Progenitor cell of endocrine pancreas (in vitro differentiated cells): Measurements from ENCODE around the gene NBAS. TPM values are rescaled to one million over a fixed set of nuclear protein-coding genes. Genes with fewer than 3 reads are reported as not detected.

Source experiments
- DNase-seq: peaks from one replicate; pipeline ENCODE4 v3.0.0; 2021; ENCODE audit warnings: low spot score; ENCODE audit not compliant: unreplicated experiment
- H3K27ac Mint-ChIP-seq: 2 replicates; pipeline ENCODE4 v1.8.0; 2021; ENCODE audit warnings: mild to moderate bottlenecking, moderate library complexity, mixed read lengths
- H3K27me3 Mint-ChIP-seq: 2 replicates; pipeline ENCODE4 v1.8.0; 2021; ENCODE audit warnings: mixed read lengths
- H3K36me3 Mint-ChIP-seq: 2 replicates; pipeline ENCODE4 v1.8.0; 2022; ENCODE audit warnings: mixed read lengths; ENCODE audit not compliant: insufficient read depth
- H3K4me1 Mint-ChIP-seq: 2 replicates; pipeline ENCODE4 v1.8.0; 2021; ENCODE audit warnings: low read depth, mixed read lengths
- H3K4me3 Mint-ChIP-seq: 2 replicates; pipeline ENCODE4 v1.8.0; 2021; ENCODE audit warnings: low read depth, mild to moderate bottlenecking, moderate library complexity, mixed read lengths
- H3K9me3 Mint-ChIP-seq: 2 replicates; pipeline ENCODE4 v1.8.0; 2021; ENCODE audit warnings: low read depth, mixed read lengths
- total RNA-seq: library from RNA; stranded (reverse); gene quantifications from 2 replicates; pipeline ENCODE4 v1.2.1, GENCODE V29; 2021
- TF ChIP-seq, protein P1 (sequence below): fragments of 200-600 bp; sonication (generic); IDR thresholded peaks from one replicate; pipeline ENCODE4 v1.5.0; 2021; ENCODE audit warnings: antibody characterized with exemption, mild to moderate bottlenecking; ENCODE audit not compliant: unreplicated experiment

NBAS gene
- total RNA-seq, 1 donor from 2014 or later: 63.0 TPM

DNA sequence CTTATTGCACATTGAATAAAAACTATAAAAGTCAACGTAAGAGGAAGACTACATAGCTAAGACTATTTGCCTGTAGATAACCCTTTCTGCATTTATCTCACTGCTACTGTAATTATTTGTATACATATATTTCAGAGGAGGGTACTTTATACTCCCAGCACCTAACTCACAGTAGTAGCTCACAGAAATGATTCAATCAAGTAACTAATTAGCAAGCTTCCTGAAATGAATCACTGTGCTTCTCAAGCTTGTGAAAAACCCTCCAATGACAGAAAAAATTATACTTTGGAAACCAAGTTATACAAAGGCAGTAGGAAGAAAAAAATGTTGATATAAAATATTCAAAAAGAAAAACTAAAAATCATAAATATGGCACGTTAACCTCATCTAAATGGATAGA, 124.9 kb downstream of the NBAS start:
- Mint-ChIP-seq H3K36me3 (peaks cover 11% of the 10 kb centered on the region), H3K27me3 (no peaks in the 10 kb centered on the region), H3K9me3 (no peaks in the 10 kb centered on the region), H3K27ac (no peak overlapping the region), H3K4me3 (no peak overlapping the region), H3K4me1 (peaks cover 11% of the 10 kb centered on the region)
- TF ChIP-seq, protein P1, sequence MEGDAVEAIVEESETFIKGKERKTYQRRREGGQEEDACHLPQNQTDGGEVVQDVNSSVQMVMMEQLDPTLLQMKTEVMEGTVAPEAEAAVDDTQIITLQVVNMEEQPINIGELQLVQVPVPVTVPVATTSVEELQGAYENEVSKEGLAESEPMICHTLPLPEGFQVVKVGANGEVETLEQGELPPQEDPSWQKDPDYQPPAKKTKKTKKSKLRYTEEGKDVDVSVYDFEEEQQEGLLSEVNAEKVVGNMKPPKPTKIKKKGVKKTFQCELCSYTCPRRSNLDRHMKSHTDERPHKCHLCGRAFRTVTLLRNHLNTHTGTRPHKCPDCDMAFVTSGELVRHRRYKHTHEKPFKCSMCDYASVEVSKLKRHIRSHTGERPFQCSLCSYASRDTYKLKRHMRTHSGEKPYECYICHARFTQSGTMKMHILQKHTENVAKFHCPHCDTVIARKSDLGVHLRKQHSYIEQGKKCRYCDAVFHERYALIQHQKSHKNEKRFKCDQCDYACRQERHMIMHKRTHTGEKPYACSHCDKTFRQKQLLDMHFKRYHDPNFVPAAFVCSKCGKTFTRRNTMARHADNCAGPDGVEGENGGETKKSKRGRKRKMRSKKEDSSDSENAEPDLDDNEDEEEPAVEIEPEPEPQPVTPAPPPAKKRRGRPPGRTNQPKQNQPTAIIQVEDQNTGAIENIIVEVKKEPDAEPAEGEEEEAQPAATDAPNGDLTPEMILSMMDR: no peak
- no peak for DNase-seq

DNA sequence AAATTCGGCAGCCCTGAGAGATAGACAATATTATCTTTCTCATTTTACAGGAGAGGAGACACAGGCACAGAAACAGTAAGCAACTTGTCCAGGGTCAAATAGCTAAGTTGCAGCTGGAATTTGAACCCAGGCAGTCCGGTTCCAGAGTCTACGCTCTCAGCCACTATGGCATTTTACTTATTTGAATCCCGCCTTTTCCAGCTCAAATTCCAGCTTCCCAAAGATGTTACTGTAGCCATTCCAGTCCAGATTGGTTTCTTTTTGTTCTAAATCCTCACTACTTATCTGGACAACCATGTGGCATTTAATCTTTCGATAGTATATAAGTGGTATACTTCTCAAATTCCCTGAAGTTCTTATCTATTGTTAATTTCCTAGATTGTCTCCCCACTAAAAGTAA, 125.7 kb downstream of the NBAS start:
- H3K27ac Mint-ChIP-seq: no peak overlapping the region
- no peaks in the 10 kb centered on the region for H3K9me3 Mint-ChIP-seq
- peaks cover 11% of the 10 kb centered on the region for H3K4me1 Mint-ChIP-seq
- H3K4me3 Mint-ChIP-seq: no peak overlapping the region
- no peaks in the 10 kb centered on the region for H3K27me3 Mint-ChIP-seq
- H3K36me3 Mint-ChIP-seq: peaks cover 9% of the 10 kb centered on the region
- TF ChIP-seq, protein P1: no peak
- no peak for DNase-seq

DNA sequence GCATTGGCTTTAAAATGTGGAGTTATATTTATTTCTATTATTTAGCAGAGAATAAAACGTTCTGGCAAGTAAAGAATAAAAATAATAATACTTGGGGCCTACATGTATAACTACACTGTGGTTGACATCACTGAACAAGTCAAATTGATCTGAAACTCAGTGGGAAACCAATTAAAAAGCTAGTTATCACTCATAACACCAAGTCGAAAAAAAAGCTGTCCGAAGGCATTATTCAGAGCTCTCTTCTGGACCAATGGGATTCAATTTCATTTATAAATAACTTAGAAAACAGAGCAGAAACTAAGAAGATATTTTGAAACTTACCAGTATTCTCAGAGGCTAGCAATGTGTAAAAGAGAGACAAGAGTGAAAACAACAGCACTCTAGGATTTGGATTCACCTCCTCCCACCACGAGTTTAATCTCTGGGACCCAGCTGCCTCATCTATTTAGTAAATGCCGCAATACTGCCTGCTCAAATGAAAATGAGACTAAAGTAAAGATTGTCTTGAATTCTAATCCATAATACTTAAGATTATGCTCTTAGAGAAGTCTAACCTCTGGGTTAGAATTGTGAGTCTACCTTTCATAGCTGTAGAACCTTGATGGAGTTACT, 128.4 kb downstream of the NBAS start:
- no peaks in the 10 kb centered on the region for H3K9me3 Mint-ChIP-seq
- no peaks in the 10 kb centered on the region for H3K36me3 Mint-ChIP-seq
- DNase-seq: no peak
- H3K4me1 Mint-ChIP-seq: peaks cover 7% of the 10 kb centered on the region
- no peak overlapping the region for H3K4me3 Mint-ChIP-seq
- H3K27me3 Mint-ChIP-seq: no peaks in the 10 kb centered on the region
- TF ChIP-seq, protein P1: no peak
- no peak overlapping the region for H3K27ac Mint-ChIP-seq

DNA sequence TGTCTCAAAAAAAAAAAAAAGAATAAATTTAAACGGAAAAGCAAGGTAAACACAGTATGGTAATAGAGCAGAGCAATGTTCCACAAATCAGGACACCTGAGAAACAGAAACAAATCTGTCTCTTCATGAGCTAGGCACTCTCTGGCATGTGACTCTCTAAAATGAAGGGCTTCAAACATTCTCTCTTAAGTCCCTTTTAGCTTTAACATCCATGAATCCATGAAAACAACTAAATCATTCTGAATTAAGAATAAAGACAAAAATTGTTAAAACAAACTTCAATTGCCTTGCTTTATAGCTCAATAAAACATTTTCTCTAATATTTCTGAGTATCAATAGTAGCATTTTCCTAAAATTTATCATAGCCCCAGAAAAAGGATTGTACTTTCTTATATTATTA, 132.1 kb downstream of the NBAS start:
- TF ChIP-seq, protein P1: no peak
- H3K27ac Mint-ChIP-seq: no peak overlapping the region
- H3K9me3 Mint-ChIP-seq: no peaks in the 10 kb centered on the region
- DNase-seq: no peak
- peaks cover 6% of the 10 kb centered on the region for H3K4me1 Mint-ChIP-seq
- H3K4me3 Mint-ChIP-seq: no peak overlapping the region
- no peaks in the 10 kb centered on the region for H3K27me3 Mint-ChIP-seq
- H3K36me3 Mint-ChIP-seq: peaks cover 2% of the 10 kb centered on the region

DNA sequence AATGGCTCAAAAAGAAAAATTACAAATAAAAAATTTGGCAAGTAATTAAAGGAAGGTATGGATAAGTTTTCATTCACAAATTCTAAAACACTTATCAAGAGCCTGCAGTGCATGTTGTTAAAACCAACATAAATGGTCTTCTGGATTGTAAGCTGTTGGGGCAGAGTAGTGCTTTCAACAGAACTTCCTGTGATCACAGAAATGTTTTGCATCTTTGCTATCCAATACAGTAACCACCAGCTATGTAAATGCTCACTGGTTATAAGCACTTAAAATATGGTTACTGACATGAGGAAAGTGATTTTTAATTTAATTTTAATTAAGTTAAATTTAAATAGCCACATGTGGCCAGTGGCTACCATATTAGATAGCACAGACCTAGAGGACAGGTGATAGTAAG, 133.1 kb downstream of the NBAS start:
- TF ChIP-seq, protein P1: no peak
- H3K36me3 Mint-ChIP-seq: peaks cover 4% of the 10 kb centered on the region
- DNase-seq: no peak
- H3K9me3 Mint-ChIP-seq: no peaks in the 10 kb centered on the region
- no peak overlapping the region for H3K4me3 Mint-ChIP-seq
- H3K27me3 Mint-ChIP-seq: no peaks in the 10 kb centered on the region
- H3K27ac Mint-ChIP-seq: no peak overlapping the region
- peaks cover 6% of the 10 kb centered on the region for H3K4me1 Mint-ChIP-seq
